Sciatic nerve (tissue), 1 donor: ENCODE results near the gene FOXI2. TPM values are rescaled to one million over a fixed set of nuclear protein-coding genes. Genes with fewer than 3 reads are reported as not detected.

ENCODE experiments used
- total RNA-seq: library from RNA; stranded (reverse); fragmentation: NEBNext Ultra II Directional; extraction: Animal tissue kit (Norgen Biotek cat#: 25700); gene quantifications from one replicate; pipeline ENCODE4 v1.2.1, GENCODE V29; 2021
- donor health status: DM: no; HTN: no; CAD: no.

The FOXI2 gene
- total RNA-seq, 1 donor from 2014 or later, result 0.40 TPM

Other genes with a start within 250 kb of the FOXI2 start
- not detected for gene NPS, start 187.9 kb upstream of the FOXI2 start, total RNA-seq
- gene CLRN3, start 155.8 kb downstream of the FOXI2 start, total RNA-seq, result not detected
- gene PTPRE, start 169.9 kb downstream of the FOXI2 start, total RNA-seq, result 53.0 TPM